Fibroblast of lung (primary cell): ENCODE results near the gene ZEB2.

Experiments used
- CTCF ChIP-seq, 2 donors: IDR thresholded peaks in 1 of 2; conservative IDR thresholded peaks in 1 of 2; 1 replicate in 1 of 2; 2 replicates in 1 of 2; pipeline ENCODE4 v1.5.1; 2011 to 2012; ENCODE audit warnings: low read length in 2 of 2, control low read depth in 1 of 2, inconsistent platforms in 1 of 2, low read depth in 1 of 2, mild to moderate bottlenecking in 1 of 2
- EZH2 ChIP-seq: IDR thresholded peaks from 2 replicates; pipeline ENCODE4 v1.5.1; 2012; ENCODE audit warnings: low read length, control low read depth, mild to moderate bottlenecking; ENCODE audit errors: missing control alignments

- TF ChIP-seq CTCF (conservative IDR thresholded peaks at IDR 0.05 in 1 of 2, IDR thresholded peaks at IDR 0.05 in 1 of 2; ENCODE audit: low read depth in 1 of 2, low read length in 2 of 2) (no peak), EZH2 (no peak)
Measured at GRCh38 chr2:144419218-144419617, 100.7 kb downstream of the ZEB2 start.
